Measurements from ENCODE around the gene COPS2.

- no peak for TF ChIP-seq CTCF (conservative IDR thresholded peaks at IDR 0.05 in 1 of 2, IDR thresholded peaks at IDR 0.05 in 1 of 2; ENCODE audit: low read depth in 1 of 2, low read length in 2 of 2)
- TF ChIP-seq EZH2 (IDR thresholded peaks at IDR 0.05; ENCODE audit: low read length, missing control alignments), result no peak
Measured at GRCh38 chr15:49085696-49086459, 69.5 kb downstream of the COPS2 start.
